ENCODE data around the gene APBB3.

The APBB3 gene

DNA sequence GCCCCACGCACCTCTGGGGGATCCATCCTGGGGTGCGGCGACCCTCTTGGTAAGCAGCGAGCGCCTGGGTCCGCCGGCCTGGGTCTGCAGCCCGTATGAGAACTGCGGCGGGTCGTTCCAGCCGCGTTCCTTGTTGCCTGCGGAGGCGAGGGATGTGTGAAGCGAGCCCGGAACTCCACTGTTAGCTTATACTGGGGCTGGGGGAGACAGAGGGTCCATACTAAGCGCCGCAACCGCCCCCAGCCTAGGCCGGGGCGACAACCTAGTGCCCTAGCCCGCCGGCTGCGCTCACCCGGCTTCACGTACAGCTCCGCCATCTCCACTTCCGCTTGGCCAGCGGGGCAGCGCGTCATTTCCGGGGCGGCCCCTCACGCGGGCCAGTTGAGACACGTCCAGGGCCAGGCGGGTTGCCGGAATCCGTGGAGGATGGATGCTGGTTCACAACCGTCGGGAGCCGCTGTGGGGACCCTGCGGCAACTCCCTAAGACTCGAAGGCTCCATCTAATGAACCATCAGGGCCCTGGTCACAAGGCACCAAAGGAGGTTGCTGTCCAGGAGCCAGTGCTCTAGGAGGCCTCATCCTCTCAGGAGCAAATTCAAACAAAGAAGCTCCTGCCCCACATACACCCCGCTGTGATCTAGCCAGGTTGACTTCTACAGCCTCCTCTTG is 7.1 kb downstream of the APBB3 start, which contains the start of gene SRA1:
TSS of gene SRA1 (minus strand) at position 338 of the 670 bp plus-strand sequence. CDS start at position 317, 21 bp downstream.
- H3K9ac ChIP-seq (ENCODE audit: low read depth in 1 of 2, low read length in 2 of 2), result peak within 1 kb of the TSS; percentile 85 to 89
- H3K36me3 ChIP-seq (ENCODE audit: control insufficient read depth in 2 of 2, insufficient read depth in 2 of 2, low read length in 2 of 2), result peaks cover 3 to 9% of the 10 kb centered on the region in 2 donors
- H3K27me3 ChIP-seq (ENCODE audit: control insufficient read depth in 2 of 2, insufficient read depth in 2 of 2, low read length in 2 of 2), result no peaks in the 10 kb centered on the region
- H3K4me1 ChIP-seq (ENCODE audit: control insufficient read depth in 2 of 2, insufficient read depth in 2 of 2, low read length in 2 of 2), result peaks cover 9 to 17% of the 10 kb centered on the region in 2 donors
- peak within 1 kb of the TSS; percentile 82 to 85 for H3K4me3 ChIP-seq (ENCODE audit: low read length in 2 of 2)
- peak within 1 kb of the TSS; percentile 73 to 86 for H3K27ac ChIP-seq (ENCODE audit: low read depth in 2 of 2, low read length in 2 of 2)
- no peaks in the 10 kb centered on the region for H3K9me3 ChIP-seq (ENCODE audit: control insufficient read depth in 2 of 2, low read length in 2 of 2)

DNA sequence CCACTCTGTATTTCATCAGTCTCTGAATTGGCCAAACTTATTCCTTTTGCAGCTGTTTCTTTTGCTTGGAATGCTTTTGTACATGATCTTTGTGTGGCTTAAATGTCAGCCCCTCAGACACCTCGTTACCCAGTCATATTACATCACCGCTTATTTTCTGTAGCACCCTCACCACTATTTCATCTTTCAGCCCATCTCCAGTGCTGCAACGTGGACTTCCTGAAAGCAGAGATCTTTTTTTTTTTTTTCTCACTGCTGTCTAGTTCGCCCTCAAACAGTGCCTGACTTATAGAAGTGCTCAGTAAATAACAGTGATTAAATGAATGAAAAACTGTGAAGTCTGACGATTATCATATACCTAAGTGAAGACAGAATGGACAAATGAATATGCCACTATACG is 8.0 kb downstream of the APBB3 start:
- H3K27me3 ChIP-seq (ENCODE audit: control insufficient read depth in 2 of 2, insufficient read depth in 2 of 2, low read length in 2 of 2), result no peaks in the 10 kb centered on the region
- H3K9ac ChIP-seq (ENCODE audit: low read depth in 1 of 2, low read length in 2 of 2), result peak overlapping the region; percentile 85 to 89
- H3K9me3 ChIP-seq (ENCODE audit: control insufficient read depth in 2 of 2, low read length in 2 of 2), result no peaks in the 10 kb centered on the region
- peak overlapping the region in 1 of 2 donors; percentile 86 for H3K27ac ChIP-seq (ENCODE audit: low read depth in 2 of 2, low read length in 2 of 2)
- peaks cover 10 to 15% of the 10 kb centered on the region in 2 donors for H3K36me3 ChIP-seq (ENCODE audit: control insufficient read depth in 2 of 2, insufficient read depth in 2 of 2, low read length in 2 of 2)
- H3K4me1 ChIP-seq (ENCODE audit: control insufficient read depth in 2 of 2, insufficient read depth in 2 of 2, low read length in 2 of 2), result peaks cover 9 to 17% of the 10 kb centered on the region in 2 donors
- H3K4me3 ChIP-seq (ENCODE audit: low read length in 2 of 2), result peak overlapping the region; percentile 82 to 85

DNA sequence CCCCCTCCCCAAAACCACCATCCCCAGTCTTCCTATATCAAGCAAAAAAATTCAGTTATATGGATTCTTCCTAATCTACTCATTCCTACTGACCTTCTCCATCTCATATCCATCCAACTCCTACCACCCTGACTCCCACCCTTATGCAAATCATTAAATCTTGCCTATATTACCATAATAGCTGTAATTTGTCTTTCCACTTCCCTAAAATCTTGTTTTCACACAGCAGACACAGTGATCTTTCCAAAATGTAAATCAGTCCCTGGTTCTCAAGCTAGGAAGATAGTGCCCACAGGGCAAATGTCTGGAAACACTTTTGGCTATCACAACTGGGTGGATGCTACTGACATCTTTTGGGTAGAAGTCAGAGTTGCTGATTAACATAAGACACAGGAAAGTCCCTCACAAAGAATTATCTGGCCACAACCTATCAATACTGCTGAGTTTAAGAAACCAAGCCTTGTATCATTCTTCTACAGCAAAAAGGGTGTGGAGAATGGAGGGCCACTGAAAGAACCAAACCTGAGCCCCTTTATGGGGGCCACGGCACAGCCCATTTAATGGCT is 8.6 kb downstream of the APBB3 start:
- Histone ChIP-seq H3K4me1 (ENCODE audit: control insufficient read depth in 2 of 2, insufficient read depth in 2 of 2, low read length in 2 of 2) (peaks cover 9 to 17% of the 10 kb centered on the region in 2 donors), H3K9me3 (ENCODE audit: control insufficient read depth in 2 of 2, low read length in 2 of 2) (no peaks in the 10 kb centered on the region), H3K9ac (ENCODE audit: low read depth in 1 of 2, low read length in 2 of 2) (peak overlapping the region in 1 of 2 donors; percentile 89), H3K27ac (ENCODE audit: low read depth in 2 of 2, low read length in 2 of 2) (no peak overlapping the region), H3K27me3 (ENCODE audit: control insufficient read depth in 2 of 2, insufficient read depth in 2 of 2, low read length in 2 of 2) (no peaks in the 10 kb centered on the region), H3K4me3 (ENCODE audit: low read length in 2 of 2) (peak overlapping the region; percentile 82 to 85), H3K36me3 (ENCODE audit: control insufficient read depth in 2 of 2, insufficient read depth in 2 of 2, low read length in 2 of 2) (peaks cover 16% of the 10 kb centered on the region in 2 donors)

GRCh38 chr5:140554454-140554853 is 9.9 kb downstream of the APBB3 start:
- no peaks in the 10 kb centered on the region for H3K9me3 ChIP-seq (ENCODE audit: control insufficient read depth in 2 of 2, low read length in 2 of 2)
- H3K36me3 ChIP-seq (ENCODE audit: control insufficient read depth in 2 of 2, insufficient read depth in 2 of 2, low read length in 2 of 2), result peaks cover 24 to 28% of the 10 kb centered on the region in 2 donors
- H3K4me3 ChIP-seq (ENCODE audit: low read length in 2 of 2), result no peak overlapping the region
- no peak overlapping the region for H3K27ac ChIP-seq (ENCODE audit: low read depth in 2 of 2, low read length in 2 of 2)
- no peaks in the 10 kb centered on the region for H3K27me3 ChIP-seq (ENCODE audit: control insufficient read depth in 2 of 2, insufficient read depth in 2 of 2, low read length in 2 of 2)
- peaks cover 13 to 23% of the 10 kb centered on the region in 2 donors for H3K4me1 ChIP-seq (ENCODE audit: control insufficient read depth in 2 of 2, insufficient read depth in 2 of 2, low read length in 2 of 2)
- no peak overlapping the region for H3K9ac ChIP-seq (ENCODE audit: low read depth in 1 of 2, low read length in 2 of 2)

- Histone ChIP-seq H3K9me3 (ENCODE audit: control insufficient read depth in 2 of 2, low read length in 2 of 2) (no peaks in the 10 kb centered on the region), H3K36me3 (ENCODE audit: control insufficient read depth in 2 of 2, insufficient read depth in 2 of 2, low read length in 2 of 2) (peaks cover 24 to 33% of the 10 kb centered on the region in 2 donors), H3K4me3 (ENCODE audit: low read length in 2 of 2) (no peak overlapping the region), H3K4me1 (ENCODE audit: control insufficient read depth in 2 of 2, insufficient read depth in 2 of 2, low read length in 2 of 2) (peaks cover 21 to 31% of the 10 kb centered on the region in 2 donors), H3K27ac (ENCODE audit: low read depth in 2 of 2, low read length in 2 of 2) (no peak overlapping the region), H3K9ac (ENCODE audit: low read depth in 1 of 2, low read length in 2 of 2) (no peak overlapping the region), H3K27me3 (ENCODE audit: control insufficient read depth in 2 of 2, insufficient read depth in 2 of 2, low read length in 2 of 2) (no peaks in the 10 kb centered on the region)
Measured at GRCh38 chr5:140553657-140554056, 10.7 kb downstream of the APBB3 start.

- no peaks in the 10 kb centered on the region for H3K9me3 ChIP-seq (ENCODE audit: control insufficient read depth in 2 of 2, low read length in 2 of 2)
- no peaks in the 10 kb centered on the region for H3K27me3 ChIP-seq (ENCODE audit: control insufficient read depth in 2 of 2, insufficient read depth in 2 of 2, low read length in 2 of 2)
- H3K9ac ChIP-seq (ENCODE audit: low read depth in 1 of 2, low read length in 2 of 2), result no peak overlapping the region
- no peak overlapping the region for H3K4me3 ChIP-seq (ENCODE audit: low read length in 2 of 2)
- H3K4me1 ChIP-seq (ENCODE audit: control insufficient read depth in 2 of 2, insufficient read depth in 2 of 2, low read length in 2 of 2), result peaks cover 38 to 42% of the 10 kb centered on the region in 2 donors
- H3K36me3 ChIP-seq (ENCODE audit: control insufficient read depth in 2 of 2, insufficient read depth in 2 of 2, low read length in 2 of 2), result peaks cover 24 to 33% of the 10 kb centered on the region in 2 donors
- no peak overlapping the region for H3K27ac ChIP-seq (ENCODE audit: low read depth in 2 of 2, low read length in 2 of 2)
Measured at GRCh38 chr5:140551872-140552271, 12.5 kb downstream of the APBB3 start.

DNA sequence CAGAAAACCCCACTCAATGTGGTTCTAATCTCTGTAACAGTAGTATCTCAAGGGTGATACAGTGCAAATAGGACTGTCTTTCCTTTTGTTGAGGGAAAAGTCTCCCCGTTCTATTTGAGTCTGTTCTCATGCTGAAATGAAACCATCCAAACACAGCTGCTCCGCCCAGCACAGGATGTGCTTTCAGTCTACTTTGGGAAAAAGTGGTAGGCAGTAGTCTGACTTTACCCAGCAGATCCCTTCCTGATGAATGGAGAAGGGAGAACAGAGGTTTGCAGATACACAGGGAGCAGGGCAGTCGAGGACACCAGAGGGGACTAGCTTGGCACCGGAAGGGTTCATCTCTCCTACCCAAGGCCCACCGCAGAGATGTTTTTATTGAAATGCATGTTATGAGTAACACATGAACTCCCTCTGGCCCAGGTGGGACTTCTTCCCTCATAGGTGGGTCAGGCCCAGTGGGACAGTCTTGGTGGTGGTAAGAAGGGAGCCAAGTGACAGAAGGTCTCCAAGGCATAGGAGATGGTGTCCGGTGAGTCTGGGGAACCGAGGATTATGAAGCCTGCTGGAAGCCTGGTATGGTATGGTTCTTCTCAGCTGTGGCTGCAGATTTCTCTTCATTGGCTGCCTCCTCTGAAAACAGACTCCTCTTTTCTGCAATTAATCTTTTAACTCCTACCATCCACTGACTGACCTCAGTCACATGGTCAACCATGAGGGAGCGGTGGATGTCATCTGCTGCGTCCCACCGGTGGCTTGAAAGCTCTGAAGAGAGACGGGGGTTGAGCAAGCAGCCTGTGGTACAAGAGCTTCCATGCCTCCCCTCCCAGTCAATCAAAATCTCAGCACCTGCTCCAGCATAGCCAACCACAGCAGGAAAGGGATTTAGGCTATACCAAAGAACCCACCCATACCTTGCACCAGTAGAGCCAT is 14.0 kb downstream of the APBB3 start:
- peak overlapping the region; percentile 99 to 100 for H3K27ac ChIP-seq (ENCODE audit: low read depth in 2 of 2, low read length in 2 of 2)
- no peaks in the 10 kb centered on the region for H3K9me3 ChIP-seq (ENCODE audit: control insufficient read depth in 2 of 2, low read length in 2 of 2)
- peak overlapping the region in 1 of 2 donors; percentile 96 for H3K9ac ChIP-seq (ENCODE audit: low read depth in 1 of 2, low read length in 2 of 2)
- no peaks in the 10 kb centered on the region for H3K27me3 ChIP-seq (ENCODE audit: control insufficient read depth in 2 of 2, insufficient read depth in 2 of 2, low read length in 2 of 2)
- H3K36me3 ChIP-seq (ENCODE audit: control insufficient read depth in 2 of 2, insufficient read depth in 2 of 2, low read length in 2 of 2), result peaks cover 24 to 33% of the 10 kb centered on the region in 2 donors
- no peak overlapping the region for H3K4me3 ChIP-seq (ENCODE audit: low read length in 2 of 2)
- peaks cover 40 to 44% of the 10 kb centered on the region in 2 donors for H3K4me1 ChIP-seq (ENCODE audit: control insufficient read depth in 2 of 2, insufficient read depth in 2 of 2, low read length in 2 of 2)

DNA sequence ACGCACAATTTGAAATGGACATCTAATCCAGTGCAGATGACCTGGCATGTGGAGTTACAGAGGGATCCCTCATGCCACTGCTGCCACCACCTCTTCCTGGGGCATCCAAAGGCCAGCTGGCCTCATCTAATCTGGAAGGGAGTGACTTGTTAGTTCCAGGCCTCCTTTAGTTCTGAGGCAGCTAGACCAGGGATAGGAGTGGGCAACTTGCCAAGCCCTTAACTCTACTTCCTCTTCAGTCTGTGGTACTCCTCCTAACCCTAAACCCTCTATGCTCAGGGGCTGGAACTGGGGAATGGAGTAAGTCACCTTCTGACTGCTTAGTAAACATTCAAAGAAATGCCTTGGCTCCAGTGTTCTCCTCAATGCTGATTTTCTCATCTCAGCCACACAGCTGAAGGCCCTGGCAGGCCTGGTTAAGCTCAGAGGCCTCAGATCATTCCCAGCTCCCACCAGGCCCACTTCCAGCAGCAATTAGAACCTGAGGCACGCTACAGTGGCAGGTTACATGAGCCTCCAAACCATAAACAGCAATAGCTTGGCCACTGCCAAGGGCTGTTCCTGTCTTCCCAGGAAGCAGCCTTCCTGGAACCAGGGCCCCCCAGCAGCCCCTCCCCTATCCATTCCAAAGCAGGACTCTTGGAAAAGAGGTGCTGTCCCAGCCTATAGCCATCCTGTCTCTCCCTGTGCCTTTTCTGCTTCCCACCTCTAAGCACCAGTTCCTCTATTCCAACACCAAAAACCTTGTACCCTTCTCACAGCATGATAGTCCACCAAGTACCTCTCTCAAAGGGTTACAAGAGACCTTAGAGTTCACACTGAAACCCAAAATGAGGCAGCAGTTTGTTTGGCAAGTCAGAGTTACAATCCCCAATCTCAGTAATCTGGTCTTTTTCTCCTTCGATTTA is 14.9 kb downstream of the APBB3 start:
- peak overlapping the region in 1 of 2 donors; percentile 96 for H3K9ac ChIP-seq (ENCODE audit: low read depth in 1 of 2, low read length in 2 of 2)
- peaks cover 39 to 43% of the 10 kb centered on the region in 2 donors for H3K4me1 ChIP-seq (ENCODE audit: control insufficient read depth in 2 of 2, insufficient read depth in 2 of 2, low read length in 2 of 2)
- H3K27me3 ChIP-seq (ENCODE audit: control insufficient read depth in 2 of 2, insufficient read depth in 2 of 2, low read length in 2 of 2), result no peaks in the 10 kb centered on the region
- H3K4me3 ChIP-seq (ENCODE audit: low read length in 2 of 2), result no peak overlapping the region
- H3K9me3 ChIP-seq (ENCODE audit: control insufficient read depth in 2 of 2, low read length in 2 of 2), result no peaks in the 10 kb centered on the region
- peak overlapping the region; percentile 99 to 100 for H3K27ac ChIP-seq (ENCODE audit: low read depth in 2 of 2, low read length in 2 of 2)
- H3K36me3 ChIP-seq (ENCODE audit: control insufficient read depth in 2 of 2, insufficient read depth in 2 of 2, low read length in 2 of 2), result peaks cover 30 to 35% of the 10 kb centered on the region in 2 donors

- Histone ChIP-seq H3K4me3 (ENCODE audit: low read length in 2 of 2) (peak overlapping the region in 1 of 2 donors; percentile 80), H3K4me1 (ENCODE audit: control insufficient read depth in 2 of 2, insufficient read depth in 2 of 2, low read length in 2 of 2) (peaks cover 39 to 43% of the 10 kb centered on the region in 2 donors), H3K36me3 (ENCODE audit: control insufficient read depth in 2 of 2, insufficient read depth in 2 of 2, low read length in 2 of 2) (peaks cover 33 to 36% of the 10 kb centered on the region in 2 donors), H3K27me3 (ENCODE audit: control insufficient read depth in 2 of 2, insufficient read depth in 2 of 2, low read length in 2 of 2) (no peaks in the 10 kb centered on the region), H3K9me3 (ENCODE audit: control insufficient read depth in 2 of 2, low read length in 2 of 2) (no peaks in the 10 kb centered on the region), H3K27ac (ENCODE audit: low read depth in 2 of 2, low read length in 2 of 2) (peak overlapping the region; percentile 99 to 100), H3K9ac (ENCODE audit: low read depth in 1 of 2, low read length in 2 of 2) (peak overlapping the region; percentile 74 to 96)
Measured at GRCh38 chr5:140548791-140549190, 15.6 kb downstream of the APBB3 start.

Measured in mucosa of rectum (tissue), 2 donors.